GM10266 (cell line): ENCODE data around the gene CPXM2.

Experiments
- DNase-seq: peaks from one replicate; pipeline ENCODE4 v3.0.0; 2012; ENCODE audit errors: extremely low spot score
- CTCF ChIP-seq: IDR thresholded peaks from 2 replicates; pipeline ENCODE4 v1.5.1; 2012; ENCODE audit warnings: mild to moderate bottlenecking, low read depth; ENCODE audit not compliant: control insufficient read depth, insufficient read depth; ENCODE audit errors: missing control alignments

CPXM2 gene

GRCh38 chr10:123848564-123849457, 42.8 kb downstream of the CPXM2 start:
- peak; percentile 32 for DNase-seq
- no peak for TF ChIP-seq CTCF

DNA sequence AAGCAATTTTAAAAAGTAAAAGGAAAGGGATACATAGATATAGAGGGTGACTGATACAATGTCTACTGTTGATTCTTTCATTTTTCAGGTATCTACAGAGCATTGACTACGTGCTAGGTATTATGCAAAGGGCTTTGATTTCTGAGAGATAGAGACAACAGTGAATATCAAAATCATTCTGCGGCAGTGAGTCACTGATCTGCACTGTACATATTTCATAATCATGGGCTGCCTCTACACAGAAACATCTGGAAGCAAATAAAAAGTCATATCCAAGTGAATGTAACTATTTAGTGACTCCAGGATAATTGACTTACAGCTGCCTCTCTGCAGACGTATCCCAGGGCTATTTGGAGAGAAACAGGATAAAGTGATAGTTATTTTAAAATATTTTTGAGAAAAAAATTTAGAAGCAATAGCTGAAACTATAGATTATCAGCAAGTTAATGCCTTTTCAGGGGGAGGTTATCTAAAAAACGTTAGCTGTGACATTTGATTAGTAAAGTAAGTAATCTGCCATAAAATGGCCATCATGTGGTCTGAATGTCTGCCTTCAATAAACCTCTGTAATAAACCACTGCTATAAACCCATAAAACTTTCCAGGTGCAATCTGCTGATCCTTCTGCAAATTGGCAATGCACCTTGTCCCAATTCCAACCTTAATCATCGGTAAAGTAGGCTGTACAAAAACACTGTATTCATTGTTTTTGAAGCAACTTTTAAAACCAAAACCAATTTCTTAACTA, 43.7 kb downstream of the CPXM2 start:
- no peak for TF ChIP-seq CTCF
- DNase-seq, result no peak

DNA sequence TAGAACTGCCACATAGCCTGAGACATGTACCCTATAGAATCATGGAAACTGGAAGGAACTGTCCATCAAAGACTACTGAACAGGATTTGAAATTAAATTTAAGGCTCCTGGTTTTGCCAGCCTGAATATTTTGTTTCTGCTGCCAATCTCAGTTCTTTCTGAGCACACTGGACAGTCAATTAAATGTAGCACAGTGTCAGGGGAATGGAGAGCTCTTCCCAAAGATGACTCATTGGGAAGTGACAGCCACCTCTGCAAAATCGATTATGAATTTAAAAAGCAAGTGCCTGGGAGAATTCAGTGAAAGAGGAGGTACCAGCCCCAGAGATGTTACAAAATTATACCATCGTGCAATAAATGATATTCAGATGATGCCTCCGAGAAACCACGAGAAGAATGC, 47.8 kb downstream of the CPXM2 start:
- TF ChIP-seq CTCF, result no peak

DNA sequence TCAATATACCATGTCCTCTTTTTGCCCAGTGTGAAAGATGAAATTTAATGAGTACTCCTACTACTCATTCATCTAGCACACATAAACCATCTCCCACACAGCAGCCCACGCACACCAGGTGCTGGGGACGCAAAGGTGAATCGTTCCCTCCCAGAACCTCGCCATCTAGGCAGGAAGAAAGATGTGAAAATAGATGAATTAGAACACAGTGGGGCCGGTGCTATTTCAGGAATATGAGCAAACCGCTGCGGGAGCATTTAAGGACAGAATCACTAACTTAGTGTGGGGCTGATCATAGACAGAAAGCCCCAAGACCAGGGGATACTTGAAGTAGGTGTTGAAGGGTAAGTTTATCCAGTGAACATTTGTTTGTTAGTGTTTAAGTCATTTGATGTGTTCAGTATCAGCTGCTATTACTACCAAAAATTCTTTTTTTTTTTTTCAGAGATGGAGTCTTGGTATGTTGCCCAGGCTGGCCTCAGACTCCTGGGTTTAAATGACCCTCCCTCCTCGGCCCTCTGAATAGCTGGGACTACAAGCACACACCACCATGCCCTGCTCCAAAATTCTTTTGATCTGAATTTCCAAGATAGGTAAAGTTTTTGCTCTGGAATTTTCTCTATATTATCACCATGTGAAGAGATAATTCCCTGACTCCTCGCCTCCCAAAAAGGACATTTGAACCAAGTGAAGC, 48.8 kb downstream of the CPXM2 start:
- no peak for DNase-seq
- no peak for TF ChIP-seq CTCF

More for the DNA sequence above, 47.8 kb downstream of the CPXM2 start:
- no peak for DNase-seq

- no peak for DNase-seq
- no peak for TF ChIP-seq CTCF
Measured at GRCh38 chr10:123841560-123841959, 50.0 kb downstream of the CPXM2 start.

DNA sequence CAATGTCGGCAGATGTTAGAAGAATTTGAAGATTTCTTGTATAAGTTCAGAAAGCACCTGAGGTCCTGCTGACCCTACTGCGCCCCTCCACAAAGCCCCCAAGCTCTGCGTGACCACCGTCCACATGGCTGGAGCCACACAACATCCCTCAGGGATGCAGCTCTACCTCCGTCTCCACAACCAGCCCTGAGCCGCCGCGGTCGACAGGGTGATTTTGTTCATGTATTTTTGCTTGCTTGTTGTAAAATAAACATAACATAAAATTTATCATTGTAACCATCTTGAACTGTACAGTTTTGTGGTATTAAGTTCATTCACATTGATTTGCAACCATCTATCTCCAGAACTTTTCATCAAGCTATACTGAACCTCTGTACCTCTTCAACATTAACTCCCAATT, 50.5 kb downstream of the CPXM2 start:
- no peak for DNase-seq
- TF ChIP-seq CTCF, result no peak
